ENCODE data around the gene PHACTR2. TPM values are rescaled to one million over a fixed set of nuclear protein-coding genes. Genes with fewer than 3 reads are reported as not detected.
"Not testable (repeated sequence)": the region's sequence is repeated elsewhere in the genome, so short reads cannot be mapped to it uniquely, and the experiment has no call there.

The PHACTR2 gene
- total RNA-seq, 4 donors from 2014 or later, result 61.3 to 122 (median 86.0) TPM

- Histone ChIP-seq H3K27me3 (no peaks in the 10 kb centered on the region), H3K9me3 (peaks cover 0 to 6% (median 0%) of the 10 kb centered on the region in 3 donors), H3K4me3 (no peak overlapping the region), H3K36me3 (no peaks in the 10 kb centered on the region), H3K4me1 (peaks cover 0 to 12% (median 0%) of the 10 kb centered on the region in 3 donors), H3K27ac (peak overlapping the region in 2 of 4 donors; percentile 43 to 52)
- TF ChIP-seq EP300 (IDR thresholded peaks at IDR 0.05) (no peak), POLR2AphosphoS5 (IDR thresholded peaks at IDR 0.05) (no peak), POLR2A (IDR thresholded peaks at IDR 0.05) (no peak), CTCF (IDR thresholded peaks at IDR 0.05) (no peak)
- peak; percentile 28 for ATAC-seq
- 8 to 15% methylated on average over 5 of the region's 6 CpGs for WGBS, 2 donors (ENCODE audit: low coverage in 1 of 2)
Observed at GRCh38 chr6:143652841-143653331, 24.9 kb upstream of the PHACTR2 start.

GRCh38 chr6:143655541-143655940 lies 22.2 kb upstream of the PHACTR2 start:
- ATAC-seq, result no peak
- H3K36me3 ChIP-seq, result no peaks in the 10 kb centered on the region
- H3K4me3 ChIP-seq, result no peak overlapping the region
- TF ChIP-seq CTCF (IDR thresholded peaks at IDR 0.05) (no peak), POLR2AphosphoS5 (IDR thresholded peaks at IDR 0.05) (no peak), POLR2A (IDR thresholded peaks at IDR 0.05) (no peak), EP300 (IDR thresholded peaks at IDR 0.05) (no peak)
- no peaks in the 10 kb centered on the region for H3K27me3 ChIP-seq
- H3K27ac ChIP-seq, result no peak overlapping the region
- peaks cover 0 to 7% (median 0%) of the 10 kb centered on the region in 3 donors for H3K9me3 ChIP-seq
- peaks cover 0 to 12% (median 0%) of the 10 kb centered on the region in 3 donors for H3K4me1 ChIP-seq
- 83% methylated on average over 5 of the region's 5 CpGs for WGBS, 2 donors (ENCODE audit: low coverage in 1 of 2)

GRCh38 chr6:143656026-143656425 lies 21.7 kb upstream of the PHACTR2 start:
- no peak overlapping the region for H3K27ac ChIP-seq
- no peaks in the 10 kb centered on the region for H3K27me3 ChIP-seq
- H3K4me1 ChIP-seq, result peaks cover 0 to 12% (median 0%) of the 10 kb centered on the region in 3 donors
- TF ChIP-seq EP300 (IDR thresholded peaks at IDR 0.05), result no peak
- TF ChIP-seq POLR2AphosphoS5 (IDR thresholded peaks at IDR 0.05), result no peak
- TF ChIP-seq CTCF (IDR thresholded peaks at IDR 0.05), result no peak
- TF ChIP-seq POLR2A (IDR thresholded peaks at IDR 0.05), result no peak
- ATAC-seq, result no peak
- WGBS, 2 donors (ENCODE audit: low coverage in 1 of 2), result 77 to 79% methylated on average over 4 of the region's 4 CpGs
- no peaks in the 10 kb centered on the region for H3K36me3 ChIP-seq
- H3K4me3 ChIP-seq, result no peak overlapping the region
- H3K9me3 ChIP-seq, result peaks cover 0 to 7% (median 0%) of the 10 kb centered on the region in 3 donors

GRCh38 chr6:143657809-143658208 lies 20.0 kb upstream of the PHACTR2 start:
- Histone ChIP-seq H3K4me3 (no peak overlapping the region), H3K9me3 (peaks cover 0 to 7% (median 0%) of the 10 kb centered on the region in 3 donors), H3K27me3 (no peaks in the 10 kb centered on the region), H3K4me1 (peaks cover 0 to 6% (median 0%) of the 10 kb centered on the region in 3 donors), H3K36me3 (no peaks in the 10 kb centered on the region), H3K27ac (no peak overlapping the region)
- no peak for ATAC-seq
- TF ChIP-seq POLR2AphosphoS5 (IDR thresholded peaks at IDR 0.05) (no peak), CTCF (IDR thresholded peaks at IDR 0.05) (no peak), POLR2A (IDR thresholded peaks at IDR 0.05) (no peak), EP300 (IDR thresholded peaks at IDR 0.05) (no peak)
- 17 to 64% methylated on average over 1 of the region's 2 CpGs for WGBS, 2 donors (ENCODE audit: low coverage in 1 of 2)

- not testable (repeated sequence) for H3K27me3 ChIP-seq, H3K36me3 ChIP-seq, ATAC-seq, H3K27ac ChIP-seq, H3K4me1 ChIP-seq, H3K4me3 ChIP-seq
- 97 to 100% methylated on average over 1 to 3 of the region's 3 CpGs for WGBS, 2 donors (ENCODE audit: low coverage in 1 of 2)
- peaks cover 0 to 15% (median 0%) of the 10 kb centered on the region in 3 donors for H3K9me3 ChIP-seq
Observed at GRCh38 chr6:143660170-143660569, 17.6 kb upstream of the PHACTR2 start.

All from gastroesophageal sphincter (tissue), 4 donors.